Immature natural killer cell (primary cell): ENCODE results near the gene LRRN1. TPM values are rescaled to one million over a fixed set of nuclear protein-coding genes. Genes with fewer than 3 reads are reported as not detected.
A peak's percentile ranks its signal among the peaks of the same experiment; 100 is the strongest.
"Not testable (repeated sequence)": the region's sequence is repeated elsewhere in the genome, so short reads cannot be mapped to it uniquely, and the experiment has no call there.

Experiments used
- DNase-seq, 3 donors: peaks; one replicate each; pipeline ENCODE4 v3.0.0; 2022; ENCODE audit warnings: mixed read lengths in 1 of 3
- H3K27ac Mint-ChIP-seq, 6 donors: one replicate each; pipeline ENCODE4 v1.8.0; 2020; ENCODE audit warnings: mixed read lengths in 6 of 6, mild to moderate bottlenecking in 5 of 6, inconsistent platforms in 4 of 6, moderate library complexity in 3 of 6
- H3K27me3 Mint-ChIP-seq, 3 donors: one replicate each; pipeline ENCODE4 v1.8.0; 2020 to 2021; ENCODE audit warnings: low read depth in 3 of 3, mild to moderate bottlenecking in 3 of 3, mixed read lengths in 3 of 3, moderate library complexity in 3 of 3, inconsistent platforms in 1 of 3
- H3K36me3 Mint-ChIP-seq, 3 donors: one replicate each; pipeline ENCODE4 v1.8.0; 2020; ENCODE audit warnings: mixed read lengths in 3 of 3, inconsistent platforms in 2 of 3, mild to moderate bottlenecking in 2 of 3
- H3K4me1 Mint-ChIP-seq, 2 donors: one replicate each; pipeline ENCODE4 v1.8.0; 2020; ENCODE audit warnings: inconsistent platforms in 2 of 2, mild to moderate bottlenecking in 2 of 2, mixed read lengths in 2 of 2, moderate library complexity in 1 of 2
- H3K4me3 Mint-ChIP-seq, 5 donors: one replicate each; pipeline ENCODE4 v1.8.0; 2020; ENCODE audit warnings: mild to moderate bottlenecking in 5 of 5, mixed read lengths in 5 of 5, inconsistent platforms in 3 of 5, moderate library complexity in 3 of 5
- H3K9me3 Mint-ChIP-seq, 6 donors: one replicate each; pipeline ENCODE4 v1.8.0; 2020; ENCODE audit warnings: mild to moderate bottlenecking in 6 of 6, mixed read lengths in 6 of 6, inconsistent platforms in 4 of 6, moderate library complexity in 3 of 6
- polyA plus RNA-seq, 3 donors: library from polyadenylated mRNA; unstranded; fragments of 300-500 nt; fragmentation: Illumina TruSeq; gene quantifications; one replicate each; pipeline ENCODE4 v1.2.3, GENCODE V29; 2021

Gene LRRN1
- polyA plus RNA-seq, 3 donors from 2014 or later: 0.30 to 0.84 TPM; not detected in 1

DNA sequence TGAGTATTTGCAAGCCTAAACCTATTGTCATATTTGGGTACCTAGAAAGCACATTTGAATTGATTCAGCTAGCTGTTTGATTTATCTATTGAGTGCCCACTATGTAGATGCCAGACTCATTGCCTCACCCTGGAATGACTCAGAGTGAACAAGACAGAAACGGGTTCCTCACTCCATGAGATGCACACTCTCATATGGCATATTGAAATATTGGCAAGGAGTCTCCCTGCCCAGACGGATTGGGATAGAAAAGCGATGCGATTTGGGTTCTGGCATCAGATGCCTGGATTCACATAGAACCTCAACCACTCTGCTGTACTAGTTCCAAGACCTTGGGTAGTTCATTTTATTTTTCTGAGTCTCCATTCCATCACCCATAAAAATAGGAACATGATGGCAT lies 22.5 kb downstream of the LRRN1 start:
- Mint-ChIP-seq H3K27ac (no peak overlapping the region), H3K36me3 (peaks cover 0 to 16% (median 4%) of the 10 kb centered on the region in 3 donors), H3K4me3 (no peak overlapping the region), H3K4me1 (no peaks in the 10 kb centered on the region), H3K27me3 (no peaks in the 10 kb centered on the region), H3K9me3 (no peaks in the 10 kb centered on the region)
- no peak for DNase-seq

DNA sequence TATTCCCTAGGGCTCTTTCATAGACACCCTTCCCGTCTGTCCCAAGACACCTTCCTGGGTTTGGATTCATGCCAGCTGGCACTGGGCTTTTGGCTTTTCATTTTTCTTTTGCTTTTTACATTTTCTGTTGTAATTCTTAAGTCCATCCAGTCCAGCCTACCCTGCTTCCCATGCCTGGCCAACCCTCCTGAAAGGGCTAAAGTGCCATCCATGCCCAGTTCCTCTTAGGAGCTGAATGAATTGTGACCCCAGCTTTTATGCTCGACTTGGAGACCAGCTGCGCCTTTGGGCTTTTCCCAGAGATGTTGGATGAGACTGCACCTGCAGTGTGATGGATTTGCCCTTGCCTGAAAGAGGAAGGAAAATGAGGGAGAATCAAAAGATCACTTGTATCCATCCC lies 25.8 kb downstream of the LRRN1 start:
- no peak for DNase-seq
- no peaks in the 10 kb centered on the region for H3K27me3 Mint-ChIP-seq
- no peaks in the 10 kb centered on the region for H3K4me1 Mint-ChIP-seq
- H3K36me3 Mint-ChIP-seq: peaks cover 0 to 11% (median 4%) of the 10 kb centered on the region in 3 donors
- no peak overlapping the region for H3K27ac Mint-ChIP-seq
- H3K9me3 Mint-ChIP-seq: peaks cover 0 to 2% (median 0%) of the 10 kb centered on the region in 6 donors
- H3K4me3 Mint-ChIP-seq: no peak overlapping the region

DNA sequence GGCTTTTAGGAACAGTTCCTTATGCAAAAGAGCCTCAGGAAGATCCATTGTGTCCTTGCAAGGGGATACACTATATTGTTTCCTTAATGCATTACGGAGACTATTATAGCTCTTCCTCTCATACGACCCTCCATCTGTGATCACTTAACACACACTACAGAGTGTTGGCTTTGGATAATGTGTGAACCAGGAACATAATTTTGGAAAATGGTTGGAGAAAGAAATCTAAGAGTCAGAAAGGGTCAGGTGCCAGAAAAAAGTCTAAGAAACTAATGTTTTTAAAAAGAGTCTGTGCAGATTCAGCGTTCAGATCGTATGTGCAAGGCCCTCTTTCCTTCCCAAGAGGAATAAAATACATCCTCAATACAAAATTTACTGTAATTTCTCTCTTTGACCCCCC lies 27.3 kb downstream of the LRRN1 start:
- Mint-ChIP-seq H3K36me3 (peaks cover 0 to 6% (median 0%) of the 10 kb centered on the region in 3 donors), H3K4me1 (no peaks in the 10 kb centered on the region), H3K4me3 (no peak overlapping the region), H3K27ac (no peak overlapping the region), H3K27me3 (no peaks in the 10 kb centered on the region), H3K9me3 (peaks cover 0 to 2% (median 0%) of the 10 kb centered on the region in 6 donors)
- no peak for DNase-seq

DNA sequence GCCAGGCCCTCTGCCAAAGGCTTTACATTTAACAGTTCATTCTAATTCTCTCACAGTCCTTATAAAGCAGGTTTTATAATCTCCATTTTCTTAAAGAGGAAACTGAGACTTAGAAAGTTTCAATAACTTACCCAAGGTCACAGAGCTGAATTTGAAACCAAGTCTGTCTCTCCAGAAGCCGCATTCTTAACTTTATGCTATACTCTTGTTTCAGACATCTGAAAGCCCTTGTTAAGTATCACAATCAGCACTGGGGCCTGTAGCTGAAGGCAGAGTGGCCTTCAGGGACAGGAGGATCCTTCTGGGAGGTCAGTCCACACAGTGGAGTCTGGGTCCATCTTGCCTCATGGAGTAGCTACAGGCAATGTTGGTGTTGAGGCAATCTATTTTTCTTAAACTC lies 27.9 kb downstream of the LRRN1 start:
- H3K4me3 Mint-ChIP-seq: no peak overlapping the region
- H3K27ac Mint-ChIP-seq: no peak overlapping the region
- no peaks in the 10 kb centered on the region for H3K27me3 Mint-ChIP-seq
- DNase-seq: no peak
- peaks cover 0 to 6% (median 0%) of the 10 kb centered on the region in 3 donors for H3K36me3 Mint-ChIP-seq
- H3K4me1 Mint-ChIP-seq: no peaks in the 10 kb centered on the region
- peaks cover 0 to 2% (median 0%) of the 10 kb centered on the region in 6 donors for H3K9me3 Mint-ChIP-seq

DNA sequence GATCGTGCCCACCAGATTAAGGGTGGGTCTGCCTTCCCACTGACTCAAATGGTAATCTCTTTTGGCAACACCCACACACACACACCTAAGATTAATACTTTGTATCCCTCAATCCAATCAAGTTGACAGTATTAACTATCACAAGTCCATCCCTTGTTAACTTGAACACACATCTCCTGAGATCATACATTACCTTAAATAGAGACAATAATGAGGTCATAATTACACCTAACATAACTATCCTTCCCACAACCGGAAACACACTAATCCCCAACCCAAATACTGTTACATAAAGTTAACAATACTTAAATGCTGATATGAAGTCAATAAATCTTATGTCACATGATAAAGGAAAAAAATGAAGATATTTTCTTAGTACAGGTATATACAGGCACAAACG lies 29.2 kb downstream of the LRRN1 start:
- not testable (repeated sequence) for H3K9me3 Mint-ChIP-seq, H3K4me3 Mint-ChIP-seq, H3K4me1 Mint-ChIP-seq, DNase-seq, H3K27me3 Mint-ChIP-seq, H3K27ac Mint-ChIP-seq
- peaks cover 4 to 14% (median 7%) of the 10 kb centered on the region in 3 donors for H3K36me3 Mint-ChIP-seq

DNA sequence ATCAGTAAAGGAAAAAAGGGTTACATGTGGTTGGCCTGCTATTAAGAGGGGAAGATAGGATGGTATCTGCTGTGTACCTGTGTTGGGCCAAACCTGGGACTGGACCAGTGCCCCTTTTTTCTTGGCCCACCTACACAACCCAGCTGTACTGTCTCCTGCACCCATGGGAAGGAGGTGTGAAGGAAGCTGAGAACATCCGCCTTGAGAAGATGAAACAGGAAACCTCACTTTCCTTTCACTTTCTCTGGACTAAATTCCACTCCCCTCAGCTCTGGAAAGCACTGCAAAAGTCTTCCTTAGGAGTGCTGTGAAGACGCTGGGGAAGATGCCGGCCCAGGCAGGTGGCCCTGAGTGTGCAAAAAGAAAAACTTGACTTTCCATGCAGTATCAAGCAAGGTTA lies 37.6 kb downstream of the LRRN1 start:
- no peak for DNase-seq
- peaks cover 7 to 27% (median 8%) of the 10 kb centered on the region in 3 donors for H3K36me3 Mint-ChIP-seq
- peaks cover 12% of the 10 kb centered on the region in 2 donors for H3K4me1 Mint-ChIP-seq
- peak overlapping the region in 1 of 5 donors; percentile 24 for H3K4me3 Mint-ChIP-seq
- H3K27me3 Mint-ChIP-seq: peaks cover 0 to 3% (median 3%) of the 10 kb centered on the region in 3 donors
- H3K27ac Mint-ChIP-seq: no peak overlapping the region
- H3K9me3 Mint-ChIP-seq: peaks cover 5 to 45% (median 16%) of the 10 kb centered on the region in 6 donors

DNA sequence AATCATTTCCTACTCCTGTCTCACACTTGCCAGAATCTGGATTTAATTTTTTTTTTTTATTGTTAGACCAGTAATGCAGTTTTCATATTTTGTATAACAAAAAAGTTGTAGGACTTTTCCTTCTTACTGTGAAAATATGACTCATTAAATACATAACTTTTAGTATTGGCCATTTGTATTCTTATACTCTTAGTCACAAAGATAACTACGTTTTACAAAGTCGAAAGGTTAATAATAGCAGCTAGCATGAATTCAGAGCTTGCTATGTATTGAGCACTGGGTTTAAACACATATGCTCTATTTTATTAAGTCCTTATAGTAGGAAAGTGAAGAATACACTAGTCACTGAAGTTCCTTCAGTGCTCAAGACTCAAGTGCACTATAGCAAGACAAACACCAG lies 43.1 kb downstream of the LRRN1 start:
- H3K4me1 Mint-ChIP-seq: peaks cover 1% of the 10 kb centered on the region in 2 donors
- H3K9me3 Mint-ChIP-seq: peaks cover 0 to 32% (median 11%) of the 10 kb centered on the region in 6 donors
- no peak for DNase-seq
- no peak overlapping the region for H3K4me3 Mint-ChIP-seq
- H3K27ac Mint-ChIP-seq: no peak overlapping the region
- H3K36me3 Mint-ChIP-seq: peaks cover 0 to 23% (median 9%) of the 10 kb centered on the region in 3 donors
- peaks cover 0 to 3% (median 0%) of the 10 kb centered on the region in 3 donors for H3K27me3 Mint-ChIP-seq

DNA sequence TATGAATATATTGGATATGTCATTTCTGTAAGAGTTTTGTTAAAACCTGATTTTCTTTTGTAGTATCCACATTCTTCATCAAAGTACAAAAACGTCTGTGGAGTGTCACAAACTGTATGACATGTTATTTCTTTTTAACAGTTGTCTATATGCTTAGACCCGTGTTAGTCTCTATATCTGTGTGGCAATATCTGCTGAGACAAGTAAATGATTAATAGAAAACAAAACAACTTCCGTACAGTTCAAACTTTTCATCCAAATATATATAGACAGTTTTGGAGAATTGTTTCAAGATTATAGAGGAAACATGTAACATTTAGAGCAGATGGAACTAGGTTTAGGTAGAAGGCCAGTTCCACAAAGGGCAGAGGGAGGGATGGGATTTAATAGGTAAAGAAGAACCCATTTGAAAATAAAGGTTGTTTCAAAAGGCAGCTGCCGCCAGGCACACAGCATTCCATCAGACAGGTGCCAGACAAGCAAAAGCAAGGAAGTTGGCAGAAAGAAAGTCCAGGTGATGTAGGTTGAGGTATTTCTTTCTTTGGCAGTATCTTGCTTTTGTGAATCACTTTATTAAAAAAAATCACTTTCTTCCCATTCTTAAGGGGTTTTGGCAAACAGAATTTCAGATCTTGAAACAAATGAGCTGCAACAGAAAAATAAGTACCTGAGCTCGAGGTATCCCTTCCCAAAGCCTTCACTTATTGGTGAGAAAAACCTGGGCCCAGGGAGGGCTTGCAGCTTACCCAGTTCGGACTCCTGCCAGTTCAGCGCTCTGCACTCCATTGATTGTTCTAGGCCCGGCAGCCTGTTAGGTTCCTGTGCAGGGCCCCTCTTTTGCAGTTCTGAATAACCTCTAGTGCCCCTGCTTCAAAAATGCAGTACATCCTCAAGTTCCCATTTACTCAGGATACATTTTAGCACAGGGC lies 49.0 kb downstream of the LRRN1 start:
- no peak for DNase-seq
- Mint-ChIP-seq H3K4me3 (no peak overlapping the region), H3K27ac (no peak overlapping the region), H3K4me1 (no peaks in the 10 kb centered on the region), H3K9me3 (peaks cover 0 to 3% (median 0%) of the 10 kb centered on the region in 6 donors), H3K27me3 (no peaks in the 10 kb centered on the region), H3K36me3 (peaks cover 0 to 12% (median 9%) of the 10 kb centered on the region in 3 donors)

DNA sequence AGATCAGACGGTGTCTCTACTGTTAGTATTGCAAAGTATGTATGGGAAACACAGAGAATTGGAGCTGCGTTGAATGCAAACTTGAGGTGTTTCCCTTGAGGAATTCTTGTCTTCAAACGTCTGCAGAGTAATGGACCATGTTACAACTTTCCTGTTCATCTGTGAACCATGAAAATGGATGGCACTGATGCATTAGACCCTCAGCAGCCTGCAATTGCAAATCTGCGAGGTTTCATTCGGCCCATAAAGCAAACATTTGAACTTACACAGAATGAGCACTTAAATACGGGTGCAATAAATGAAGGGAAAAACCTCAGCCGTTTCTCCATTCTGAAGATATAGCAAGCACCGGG lies 49.7 kb downstream of the LRRN1 start:
- Mint-ChIP-seq H3K27me3 (no peaks in the 10 kb centered on the region), H3K36me3 (peaks cover 0 to 12% (median 9%) of the 10 kb centered on the region in 3 donors), H3K27ac (no peak overlapping the region), H3K4me1 (no peaks in the 10 kb centered on the region), H3K9me3 (peaks cover 0 to 3% (median 0%) of the 10 kb centered on the region in 6 donors), H3K4me3 (no peak overlapping the region)
- DNase-seq: no peak

DNA sequence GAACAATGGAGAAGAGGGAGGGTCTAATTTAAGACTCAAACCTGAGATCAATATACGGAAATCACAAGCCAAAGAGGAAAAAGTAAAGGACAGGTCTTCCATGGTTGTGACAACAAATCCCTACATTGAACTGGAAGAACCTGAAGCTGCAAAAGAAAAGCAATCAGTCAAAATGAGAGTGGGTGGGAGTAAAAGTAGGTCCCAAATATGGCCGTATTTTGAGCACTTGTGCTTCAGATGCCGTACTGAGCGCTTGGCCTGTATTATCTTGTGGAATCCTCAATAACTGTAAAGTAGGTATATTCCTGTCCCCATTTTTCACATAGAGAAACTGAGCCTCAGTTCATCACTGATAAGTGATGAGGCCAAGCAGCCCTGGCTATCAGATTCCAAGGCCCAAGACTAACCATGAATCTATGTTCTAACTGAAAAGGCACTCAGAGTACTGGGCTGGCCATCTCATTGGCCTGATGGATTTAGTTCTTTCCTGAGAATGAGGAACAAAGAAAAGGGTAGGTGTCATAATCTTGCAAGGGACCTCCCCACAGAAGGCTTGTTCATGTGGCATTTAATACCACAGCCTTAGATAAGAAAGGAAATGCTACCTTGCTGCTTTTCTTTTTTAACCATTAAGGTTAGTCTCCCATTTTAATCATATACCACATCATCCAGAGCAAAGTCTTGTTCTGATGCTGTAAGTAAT lies 52.5 kb downstream of the LRRN1 start:
- Mint-ChIP-seq H3K27ac (no peak overlapping the region), H3K36me3 (no peaks in the 10 kb centered on the region), H3K27me3 (peaks cover 0 to 2% (median 0%) of the 10 kb centered on the region in 3 donors), H3K4me1 (no peaks in the 10 kb centered on the region), H3K4me3 (no peak overlapping the region), H3K9me3 (no peaks in the 10 kb centered on the region)
- no peak for DNase-seq

DNA sequence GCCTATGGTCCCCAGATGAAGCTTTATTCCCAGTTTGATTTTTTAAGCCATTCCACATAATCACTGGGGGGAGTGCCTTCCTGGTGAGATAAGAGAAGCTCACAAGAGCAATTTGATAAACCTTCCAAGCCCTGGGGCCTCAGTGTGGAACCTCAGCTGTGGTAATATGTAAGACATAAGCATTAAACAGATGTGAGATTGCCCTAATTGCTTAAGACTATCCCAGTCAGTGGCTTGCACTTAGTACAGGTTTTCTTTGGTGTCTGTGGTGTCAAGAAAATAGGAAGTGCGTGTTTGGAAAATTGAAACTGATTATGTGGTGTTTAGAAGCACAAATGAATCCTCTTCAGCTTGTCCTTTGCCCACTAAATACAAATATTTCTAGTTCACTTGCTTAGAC lies 54.3 kb downstream of the LRRN1 start:
- Mint-ChIP-seq H3K4me3 (no peak overlapping the region), H3K27ac (no peak overlapping the region), H3K27me3 (peaks cover 0 to 2% (median 0%) of the 10 kb centered on the region in 3 donors), H3K4me1 (no peaks in the 10 kb centered on the region), H3K9me3 (no peaks in the 10 kb centered on the region), H3K36me3 (no peaks in the 10 kb centered on the region)
- no peak for DNase-seq

DNA sequence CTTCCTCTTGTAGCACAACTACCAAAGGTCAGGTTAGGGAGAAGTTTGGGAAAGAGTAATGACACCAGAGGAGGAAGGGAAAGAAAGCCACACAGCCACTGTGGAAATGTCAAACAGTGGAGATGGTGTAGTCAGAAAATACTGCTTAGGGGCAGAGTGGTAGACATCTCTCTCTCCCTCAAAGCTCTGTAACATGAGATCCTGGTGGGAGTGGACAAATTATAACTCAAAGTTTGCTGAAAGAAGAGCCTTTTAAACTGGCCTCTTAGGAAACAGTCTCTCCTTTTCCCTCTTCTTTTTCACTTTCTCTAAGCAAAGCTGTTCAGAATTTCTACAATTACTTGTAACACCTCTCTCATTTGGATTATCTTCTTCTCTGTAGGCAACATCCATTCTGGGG lies 55.8 kb downstream of the LRRN1 start:
- H3K36me3 Mint-ChIP-seq: no peaks in the 10 kb centered on the region
- H3K27ac Mint-ChIP-seq: no peak overlapping the region

DNA sequence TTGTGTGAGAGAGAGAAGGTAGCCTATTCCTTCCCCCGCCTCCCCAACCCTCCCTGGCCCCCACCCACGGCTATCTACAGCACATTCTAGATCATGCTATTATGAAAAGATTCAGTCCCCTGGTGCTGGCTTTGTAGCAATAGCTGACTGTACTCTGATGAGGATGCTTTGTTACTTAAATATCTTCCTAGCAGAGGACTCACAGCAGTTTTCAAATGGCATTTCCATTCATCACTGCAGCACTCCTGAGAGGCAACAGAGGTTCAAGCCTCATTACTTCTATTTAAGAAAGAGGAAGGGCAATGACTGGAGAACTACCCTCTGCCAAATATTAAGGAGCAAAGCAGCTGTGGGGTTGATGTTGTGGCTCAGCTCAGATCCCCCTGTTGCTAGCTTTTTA lies 61.0 kb downstream of the LRRN1 start:
- Mint-ChIP-seq H3K4me1 (no peaks in the 10 kb centered on the region), H3K27me3 (peaks cover 0 to 2% (median 0%) of the 10 kb centered on the region in 3 donors), H3K27ac (no peak overlapping the region), H3K4me3 (no peak overlapping the region), H3K36me3 (peaks cover 0 to 4% (median 4%) of the 10 kb centered on the region in 3 donors), H3K9me3 (no peaks in the 10 kb centered on the region)
- no peak for DNase-seq

More for the DNA sequence above, 55.8 kb downstream of the LRRN1 start:
- DNase-seq: no peak
- H3K9me3 Mint-ChIP-seq: no peaks in the 10 kb centered on the region
- no peak overlapping the region for H3K4me3 Mint-ChIP-seq
- H3K27me3 Mint-ChIP-seq: peaks cover 0 to 2% (median 0%) of the 10 kb centered on the region in 3 donors
- H3K4me1 Mint-ChIP-seq: no peaks in the 10 kb centered on the region

DNA sequence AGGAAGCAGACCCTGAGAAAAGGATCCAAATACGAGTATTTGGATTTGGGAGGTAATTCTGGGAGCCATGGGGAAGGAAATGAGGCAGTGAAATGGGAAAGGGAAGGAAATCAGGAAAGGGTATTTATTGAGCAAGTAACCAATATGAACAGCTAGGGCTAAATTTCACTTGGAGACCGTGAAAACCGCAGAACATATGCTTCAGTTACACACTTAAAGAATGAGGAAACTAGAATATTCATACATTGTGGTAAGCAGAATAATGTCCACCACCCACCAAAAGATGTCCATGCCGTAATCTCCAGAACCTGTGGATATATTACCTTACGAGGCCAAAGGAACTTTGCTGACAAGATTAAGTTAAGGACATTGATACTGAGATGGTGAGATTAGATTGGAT lies 63.3 kb downstream of the LRRN1 start:
- Mint-ChIP-seq H3K4me3 (no peak overlapping the region), H3K27me3 (peaks cover 0 to 2% (median 1%) of the 10 kb centered on the region in 3 donors), H3K36me3 (peaks cover 3 to 4% (median 4%) of the 10 kb centered on the region in 3 donors), H3K27ac (no peak overlapping the region), H3K9me3 (peaks cover 0 to 10% (median 4%) of the 10 kb centered on the region in 6 donors), H3K4me1 (no peaks in the 10 kb centered on the region)
- no peak for DNase-seq
